ENCODE measurements around the gene PTGIS.

GRCh38 chr20:49572857-49573256 lies 4.9 kb upstream of the PTGIS start:
- TF ChIP-seq, protein P1, sequence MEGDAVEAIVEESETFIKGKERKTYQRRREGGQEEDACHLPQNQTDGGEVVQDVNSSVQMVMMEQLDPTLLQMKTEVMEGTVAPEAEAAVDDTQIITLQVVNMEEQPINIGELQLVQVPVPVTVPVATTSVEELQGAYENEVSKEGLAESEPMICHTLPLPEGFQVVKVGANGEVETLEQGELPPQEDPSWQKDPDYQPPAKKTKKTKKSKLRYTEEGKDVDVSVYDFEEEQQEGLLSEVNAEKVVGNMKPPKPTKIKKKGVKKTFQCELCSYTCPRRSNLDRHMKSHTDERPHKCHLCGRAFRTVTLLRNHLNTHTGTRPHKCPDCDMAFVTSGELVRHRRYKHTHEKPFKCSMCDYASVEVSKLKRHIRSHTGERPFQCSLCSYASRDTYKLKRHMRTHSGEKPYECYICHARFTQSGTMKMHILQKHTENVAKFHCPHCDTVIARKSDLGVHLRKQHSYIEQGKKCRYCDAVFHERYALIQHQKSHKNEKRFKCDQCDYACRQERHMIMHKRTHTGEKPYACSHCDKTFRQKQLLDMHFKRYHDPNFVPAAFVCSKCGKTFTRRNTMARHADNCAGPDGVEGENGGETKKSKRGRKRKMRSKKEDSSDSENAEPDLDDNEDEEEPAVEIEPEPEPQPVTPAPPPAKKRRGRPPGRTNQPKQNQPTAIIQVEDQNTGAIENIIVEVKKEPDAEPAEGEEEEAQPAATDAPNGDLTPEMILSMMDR (IDR thresholded peaks at IDR 0.05), result no peak
- TF ChIP-seq POLR2A (IDR thresholded peaks at IDR 0.05), result no peak

All from right lobe of liver (tissue), 4 donors.